ENCODE measurements around the gene GNA12.
"Not testable (repeated sequence)": the region's sequence is repeated elsewhere in the genome, so short reads cannot be mapped to it uniquely, and the experiment has no call there.

The GNA12 gene

GRCh38 chr7:2775376-2775775, 68.7 kb downstream of the GNA12 start:
- no peak for DNase-seq

DNA sequence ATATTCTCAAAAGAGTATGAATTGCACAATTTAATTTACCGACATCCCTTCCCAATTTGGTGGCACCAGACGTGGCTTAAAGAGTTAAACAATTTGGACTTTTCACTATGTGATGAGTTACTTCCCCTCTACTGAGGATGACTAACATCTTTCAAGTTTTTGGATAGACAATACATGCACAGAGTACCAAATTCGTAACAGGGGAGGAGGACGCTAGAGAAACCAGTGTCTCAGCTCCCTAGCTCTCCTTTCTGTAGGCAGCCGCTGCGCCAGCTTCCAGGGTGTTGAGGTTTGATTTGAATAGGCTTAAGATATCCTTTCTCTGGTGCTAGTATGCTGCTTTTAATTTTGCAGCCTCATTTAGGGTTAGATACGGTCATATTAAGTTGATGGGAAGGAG, 69.2 kb downstream of the GNA12 start:
- no peak for DNase-seq

DNA sequence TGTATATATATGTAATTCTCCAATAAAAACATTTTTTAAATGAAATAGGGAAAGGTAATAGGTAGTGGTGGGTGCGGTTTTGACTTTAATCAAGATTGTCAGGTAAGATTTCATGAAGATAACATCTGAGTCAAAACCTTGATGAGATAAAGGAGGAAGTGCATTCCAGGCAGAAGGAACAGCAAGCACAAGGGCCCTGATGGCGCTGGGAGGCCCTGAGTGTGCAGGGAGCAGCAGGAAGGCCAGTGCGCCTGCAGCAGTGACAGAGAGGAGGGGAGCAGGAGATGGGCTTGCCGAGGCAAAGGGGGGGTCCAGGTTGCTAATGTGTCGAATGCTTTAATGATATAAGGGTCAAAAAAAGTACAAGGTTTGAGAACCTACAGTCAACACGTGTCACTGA, 69.8 kb downstream of the GNA12 start:
- no peak for DNase-seq

DNA sequence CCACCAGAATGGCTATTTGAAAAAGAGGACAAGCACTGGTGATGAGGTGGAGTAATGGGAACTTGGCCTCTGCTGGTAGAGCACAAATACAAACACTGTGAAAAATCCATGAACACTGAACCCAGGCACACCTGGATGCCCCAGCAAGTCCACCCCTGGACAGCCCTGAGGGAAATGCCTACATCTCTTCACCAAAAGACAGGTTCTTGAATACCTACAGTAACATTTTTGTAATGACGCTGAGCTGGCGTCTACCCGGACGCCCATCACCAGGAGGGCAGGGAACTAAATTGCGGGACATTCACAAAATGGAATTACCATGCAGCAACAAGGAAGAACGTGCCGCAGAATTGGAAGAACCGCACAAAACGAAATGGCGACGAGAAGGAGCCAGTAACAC, 70.5 kb downstream of the GNA12 start:
- no peak for DNase-seq

GRCh38 chr7:2771274-2771731, 72.8 kb downstream of the GNA12 start:
- no peak for DNase-seq

DNA sequence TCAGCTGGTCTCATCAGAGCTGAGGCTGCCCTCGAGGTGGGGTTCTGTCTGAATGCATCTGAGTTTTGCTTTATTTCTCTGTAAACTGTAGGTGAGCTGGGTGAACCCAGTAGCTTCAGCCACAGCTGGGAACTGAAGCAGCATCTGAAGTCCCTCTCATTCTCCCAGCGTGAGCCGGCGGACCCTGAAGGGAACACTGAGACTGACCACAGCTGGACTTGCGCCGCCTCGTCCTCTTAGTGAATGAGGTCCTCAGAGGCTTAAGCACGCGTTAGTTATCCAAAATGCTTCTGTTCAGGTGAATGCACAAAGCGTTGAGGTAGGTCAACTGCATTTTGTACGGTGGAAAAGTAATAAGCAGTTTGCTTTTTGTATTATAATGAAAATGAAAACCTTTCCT, 79.5 kb downstream of the GNA12 start:
- DNase-seq = no peak

DNA sequence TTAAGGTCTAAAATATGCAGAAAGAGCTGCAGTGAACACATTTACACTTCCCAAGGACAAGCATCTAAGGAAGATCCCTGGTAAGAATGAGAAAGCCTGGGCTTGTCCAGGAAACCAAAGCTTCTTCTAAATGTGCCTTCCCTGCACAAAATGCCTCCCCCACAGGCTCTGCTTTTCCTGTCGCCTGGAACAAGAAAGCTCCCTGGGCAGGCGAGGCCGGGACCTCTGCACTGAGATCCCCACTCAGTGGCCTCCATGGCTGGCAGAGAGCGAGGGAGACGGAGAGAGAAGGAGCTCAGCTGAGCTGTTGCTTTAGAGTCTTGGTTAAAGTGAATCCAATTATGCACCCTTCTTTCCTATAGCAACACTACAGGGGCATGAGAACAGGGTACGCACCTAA, 80.5 kb downstream of the GNA12 start:
- no peak for DNase-seq

GRCh38 chr7:2761801-2762497, 82.2 kb downstream of the GNA12 start:
- no peak for DNase-seq

- DNase-seq = no peak
These were observed 82.9 kb downstream of the GNA12 start for GRCh38 chr7:2761131-2761624.

DNA sequence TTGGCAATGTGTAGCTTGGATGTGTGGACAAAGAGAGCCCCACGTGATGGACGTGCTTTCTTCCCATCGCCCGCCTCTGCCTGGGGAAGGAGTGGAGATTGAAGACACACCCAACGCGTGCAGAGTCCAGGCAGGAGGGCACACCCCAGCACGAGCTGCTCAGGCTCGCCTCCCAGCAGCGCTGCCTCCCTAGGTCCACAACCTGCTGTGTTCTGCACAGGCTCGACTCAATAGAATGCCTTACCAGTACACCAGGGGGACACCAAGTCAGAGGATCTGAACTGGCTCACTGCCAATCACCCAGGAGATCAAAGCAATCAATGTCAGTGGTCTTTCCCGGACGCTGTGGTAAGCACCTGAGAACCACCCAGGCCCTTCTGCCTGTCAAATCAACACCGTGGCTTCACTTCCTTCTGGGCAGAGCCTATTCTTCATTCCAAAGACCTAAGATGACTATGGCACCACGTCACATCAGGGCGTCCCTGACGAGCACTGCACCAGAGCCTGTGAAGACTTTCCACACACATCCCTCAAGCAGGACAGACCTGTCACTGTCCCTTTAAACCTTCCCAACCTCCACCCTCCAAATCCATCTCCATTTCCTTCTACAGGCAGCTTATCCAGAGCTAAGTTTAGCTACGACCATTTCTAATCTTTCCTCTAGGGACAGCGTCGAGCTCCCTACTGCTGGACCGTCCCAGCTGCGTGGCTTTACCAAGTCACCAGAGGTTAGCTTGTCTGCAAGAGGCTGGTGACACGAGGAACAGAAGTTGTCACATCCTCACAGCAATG, 83.8 kb downstream of the GNA12 start:
- DNase-seq = peak in 1 of 2 experiments; percentile 4

- DNase-seq = no peak
These were observed 84.4 kb downstream of the GNA12 start for GRCh38 chr7:2759736-2760097.

DNA sequence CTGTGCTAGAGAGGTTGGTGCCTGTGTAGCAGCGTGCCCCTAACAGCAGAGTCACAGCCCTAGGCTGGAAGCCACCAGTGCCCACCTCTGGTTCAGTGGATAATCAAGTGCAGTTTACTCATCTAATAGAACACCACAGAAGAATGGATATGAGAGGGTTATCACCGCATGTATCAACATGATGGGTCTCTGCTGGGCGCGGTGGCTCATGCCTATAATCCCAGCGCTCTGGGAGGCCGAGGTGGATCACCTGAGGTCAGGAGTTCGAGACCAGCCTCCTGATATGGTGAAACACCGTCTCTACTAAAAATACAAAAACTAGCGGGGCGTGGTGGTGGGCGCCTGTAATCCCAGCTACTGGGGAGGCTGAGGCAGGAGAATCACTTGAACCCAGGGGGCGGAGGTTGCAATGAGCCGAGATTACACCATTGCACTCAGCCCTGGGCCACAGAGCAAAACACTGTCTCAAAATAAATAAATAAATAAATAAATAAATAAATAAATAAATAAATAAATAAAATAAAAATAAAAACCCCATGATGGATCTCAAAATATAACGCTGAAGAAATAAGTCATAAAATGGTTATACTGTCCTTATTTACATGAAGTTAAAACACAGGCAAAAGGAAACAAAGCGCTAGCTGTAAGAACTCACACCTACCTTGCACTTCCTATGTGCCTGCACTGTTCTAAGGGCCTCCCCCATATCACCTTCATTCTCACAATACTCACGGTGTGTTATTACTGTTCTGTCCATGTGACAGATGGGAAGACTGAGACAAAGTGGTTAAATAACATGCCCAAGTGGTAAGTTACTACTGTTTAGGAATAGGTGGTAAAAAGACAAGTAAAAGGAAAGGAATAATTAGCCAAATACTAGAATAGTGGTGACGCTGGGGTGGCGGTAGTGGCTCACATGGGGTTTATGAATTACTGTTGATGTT, 85.2 kb downstream of the GNA12 start:
- no peak for DNase-seq

- DNase-seq = peak; percentile 59 to 65
These were observed 86.0 kb downstream of the GNA12 start for GRCh38 chr7:2757904-2758672.

- no peak for DNase-seq
These were observed 86.7 kb downstream of the GNA12 start for GRCh38 chr7:2757361-2757903.

GRCh38 chr7:2755531-2755930, 88.6 kb downstream of the GNA12 start:
- no peak for DNase-seq

GRCh38 chr7:2754912-2755311, 89.2 kb downstream of the GNA12 start:
- no peak for DNase-seq

DNA sequence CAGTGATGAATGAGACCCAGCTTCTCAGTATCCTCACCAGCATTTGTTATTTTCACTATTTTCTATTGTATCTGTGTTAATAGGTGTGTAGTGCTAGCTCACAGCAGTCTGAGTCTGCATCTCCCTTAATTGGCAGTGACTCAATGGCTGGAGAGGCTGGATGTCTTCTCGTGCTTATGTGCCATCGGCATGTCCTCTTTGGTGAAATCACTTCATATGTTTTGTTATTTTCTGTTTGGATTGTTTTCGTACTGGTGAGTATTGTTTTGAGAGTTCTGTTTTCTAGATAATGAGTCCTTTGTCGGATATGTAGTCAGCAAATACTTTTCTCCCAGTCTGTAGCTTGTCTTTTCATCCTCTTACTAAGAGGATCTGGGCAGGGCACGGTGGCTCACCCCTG, 90.0 kb downstream of the GNA12 start:
- no peak for DNase-seq

DNA sequence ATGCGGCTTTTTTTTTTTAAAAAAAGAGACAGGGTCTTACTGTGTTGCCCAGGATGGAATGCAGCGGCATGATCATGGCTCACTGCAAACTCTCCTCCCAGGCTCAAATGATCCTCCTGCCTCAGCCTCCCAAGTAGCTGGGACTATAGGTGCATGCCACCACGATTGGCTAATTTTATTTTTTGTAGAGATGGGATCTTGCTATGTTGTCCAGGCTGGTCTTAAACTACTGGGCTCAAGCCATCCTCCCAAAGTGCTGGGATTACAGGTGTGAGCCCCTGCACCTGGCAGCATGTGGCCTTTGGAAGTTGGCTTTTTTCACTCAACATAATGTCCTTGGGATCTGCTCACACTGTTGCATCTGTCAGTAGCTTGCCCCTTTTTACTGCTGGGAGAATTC, 91.0 kb downstream of the GNA12 start:
- no peak for DNase-seq

GRCh38 chr7:2751086-2751485, 93.0 kb downstream of the GNA12 start:
- DNase-seq = no peak

DNA sequence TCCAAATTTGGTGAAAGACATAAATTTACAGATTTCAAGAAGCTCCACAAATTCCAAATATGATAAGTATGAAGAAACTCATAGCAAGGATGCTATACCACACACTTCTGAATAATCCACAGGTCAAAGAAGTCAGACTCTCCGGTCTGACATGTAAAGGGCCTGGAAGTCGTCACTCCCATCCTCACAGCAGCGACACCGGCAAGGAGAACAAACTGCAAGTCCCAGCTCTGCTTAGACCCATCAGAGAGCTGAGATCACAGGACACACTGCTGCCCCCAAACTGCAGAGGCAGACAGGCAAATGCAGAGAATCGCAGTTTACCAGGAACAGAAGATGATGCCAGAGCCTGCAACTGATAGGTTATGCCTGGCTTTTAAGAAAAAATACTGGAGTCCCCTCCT, 94.1 kb downstream of the GNA12 start:
- no peak for DNase-seq

DNA sequence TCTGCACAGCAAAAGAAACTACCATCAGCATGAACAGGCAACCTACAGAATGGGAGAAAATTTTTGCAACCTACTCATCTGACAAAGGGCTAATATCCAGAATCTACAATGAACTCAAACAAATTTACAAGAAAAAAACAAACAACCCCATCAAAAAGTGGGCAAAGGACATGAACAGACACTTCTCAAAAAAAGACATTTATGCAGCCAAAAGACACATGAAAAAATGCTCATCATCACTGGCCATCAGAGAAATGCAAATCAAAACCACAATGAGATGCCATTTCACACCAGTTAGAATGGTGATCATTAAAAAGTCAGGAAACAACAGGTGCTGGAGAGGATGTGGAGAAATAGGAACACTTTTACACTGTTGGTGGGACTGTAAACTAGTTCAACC, 95.4 kb downstream of the GNA12 start:
- not testable (repeated sequence) for DNase-seq
